GM18507 (cell line): ENCODE results near the gene UCP3.

ENCODE experiments used
- DNase-seq: peaks from one replicate; pipeline ENCODE4 v3.0.0; 2011; ENCODE audit warnings: low read depth; ENCODE audit not compliant: insufficient read length; ENCODE audit errors: extremely low spot score
- FAIRE-seq: peaks from 2 replicates; lab custom pipeline; 2011; peaks lifted over from hg19 to GRCh38; lab: Jason Lieb, UNC

UCP3 gene

DNA sequence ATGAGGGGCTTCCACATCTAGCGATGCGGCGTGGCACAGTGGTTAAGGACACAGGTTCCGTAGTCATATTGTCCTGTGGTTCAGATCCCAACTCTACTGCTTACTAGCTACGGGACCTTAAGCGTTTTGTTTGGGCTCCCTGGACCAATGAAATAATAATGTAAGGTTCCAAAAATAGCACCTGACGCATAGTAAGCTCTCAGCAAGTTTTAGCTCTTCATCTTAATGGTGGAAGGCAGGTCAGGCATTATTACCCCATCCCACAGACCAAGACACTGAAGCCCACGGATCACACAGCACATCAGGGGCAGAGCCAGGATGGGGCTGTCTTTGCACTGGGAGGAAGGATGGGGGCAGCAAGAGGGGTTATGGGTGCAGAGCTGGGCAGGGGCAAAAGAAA, 45.0 kb downstream of the UCP3 start:
- no peak for FAIRE-seq
- no peak for DNase-seq

DNA sequence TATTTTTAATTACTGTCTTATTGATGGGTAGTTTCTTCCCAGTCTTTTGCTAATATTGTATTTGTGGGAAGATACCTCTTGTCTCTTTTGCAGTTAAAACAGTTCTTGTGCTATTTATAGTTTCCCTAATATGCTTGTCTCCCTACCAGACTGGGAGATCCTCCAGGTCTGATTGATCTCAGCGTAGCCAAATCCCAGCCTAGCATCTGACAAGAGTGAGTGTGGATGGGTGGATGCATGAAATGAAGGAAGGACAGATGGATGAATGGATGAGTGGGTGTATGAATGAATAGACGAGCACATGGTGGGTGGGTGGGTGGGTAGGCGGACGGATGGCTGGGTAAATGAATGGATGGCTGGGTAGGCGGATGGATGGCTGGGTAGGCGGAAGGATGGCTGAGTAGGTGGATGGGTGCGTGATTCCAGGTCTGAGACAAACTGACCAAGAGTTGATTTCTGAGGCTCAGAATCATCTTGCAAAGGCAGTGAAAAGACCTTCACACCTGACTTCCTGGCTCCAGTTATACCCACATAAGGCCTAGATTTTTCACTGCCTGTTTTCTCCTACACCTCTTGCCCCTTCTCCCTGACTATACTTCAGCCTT, 46.7 kb downstream of the UCP3 start:
- FAIRE-seq, result no peak
- DNase-seq, result no peak

DNA sequence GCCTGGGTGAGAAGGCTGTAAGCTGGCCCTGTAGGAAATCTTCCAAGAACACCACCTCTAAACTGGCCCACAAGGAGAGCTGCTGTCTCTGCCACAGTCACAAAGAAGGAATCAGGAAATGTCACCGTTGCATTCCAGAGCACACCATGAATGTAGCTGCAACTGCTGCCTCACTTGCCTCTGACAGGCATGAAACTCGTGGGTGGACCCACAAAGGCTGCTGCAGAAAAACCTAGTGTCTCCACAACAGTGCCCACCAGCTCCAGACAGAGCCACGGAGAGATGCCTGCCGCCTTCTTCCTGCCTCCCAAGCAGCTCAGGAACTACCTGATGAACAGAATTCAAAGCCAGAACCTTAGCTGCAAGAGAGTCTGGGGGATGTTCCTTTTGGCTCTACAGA, 47.6 kb downstream of the UCP3 start:
- DNase-seq (no peak), FAIRE-seq (no peak)

DNA sequence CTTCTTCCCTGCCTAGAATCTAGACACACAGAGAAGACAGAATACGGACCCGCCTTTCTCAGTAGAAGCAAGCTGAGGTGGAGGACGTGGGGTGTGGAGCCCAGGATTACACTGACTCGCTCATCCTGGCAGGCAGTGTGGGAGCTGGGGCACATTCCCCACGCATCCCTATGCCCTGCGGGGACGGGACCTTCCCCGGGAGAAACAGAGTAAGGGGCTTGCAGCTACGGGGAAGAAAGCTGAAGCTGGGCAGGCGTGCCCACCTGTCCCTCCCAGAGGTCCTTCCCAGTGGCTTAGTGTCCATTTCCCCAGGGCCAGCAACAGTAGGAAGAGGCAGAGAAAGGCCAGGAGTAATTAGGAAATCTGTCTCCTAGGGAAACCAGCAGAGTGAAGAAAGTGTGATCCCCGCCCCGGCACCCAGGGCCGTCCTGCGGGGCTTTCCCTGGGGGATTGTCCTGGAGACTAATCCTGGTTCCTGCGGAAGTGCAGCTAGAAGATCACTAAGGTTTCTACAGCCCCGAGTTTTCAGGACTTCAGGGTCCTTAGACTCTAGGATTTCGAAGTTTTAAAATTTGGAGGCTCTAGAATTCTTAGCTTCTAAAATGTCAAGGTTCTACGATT, 50.3 kb downstream of the UCP3 start:
- FAIRE-seq (no peak), DNase-seq (no peak)

DNA sequence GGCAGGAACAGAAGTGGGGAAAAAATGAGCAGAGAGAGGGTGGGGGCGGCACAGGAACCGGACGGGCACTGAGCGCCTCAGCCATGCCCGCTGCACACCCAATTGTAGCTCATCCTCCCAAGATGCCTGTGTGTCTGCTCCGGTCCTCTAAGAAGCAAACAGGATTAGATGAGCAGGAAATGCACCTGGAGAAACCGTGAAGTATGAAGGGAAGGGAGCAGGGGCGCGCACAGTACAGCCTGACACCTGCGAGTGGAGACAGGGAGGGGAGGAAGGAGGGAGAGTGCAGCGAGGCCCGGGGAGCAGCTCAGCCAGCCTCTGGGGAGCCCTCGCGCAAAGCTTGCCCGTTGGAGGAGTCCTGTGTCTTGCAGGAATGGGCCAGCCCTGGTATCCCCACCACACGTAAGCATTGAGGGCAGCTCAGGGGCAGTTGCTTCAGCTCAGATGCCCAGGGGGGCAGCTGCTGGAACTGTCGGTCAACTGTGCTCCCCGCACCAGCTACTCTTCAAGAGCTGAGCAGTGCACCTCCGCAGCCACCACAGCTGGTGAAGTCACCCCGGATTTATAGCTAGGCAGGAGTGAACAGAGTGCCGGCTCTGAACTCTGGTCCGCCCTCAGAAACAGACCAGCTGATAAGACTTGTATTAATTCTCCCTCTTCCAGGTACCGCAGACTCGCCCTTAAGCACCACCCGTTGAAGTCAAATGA, 51.1 kb downstream of the UCP3 start:
- DNase-seq (no peak), FAIRE-seq (no peak)

DNA sequence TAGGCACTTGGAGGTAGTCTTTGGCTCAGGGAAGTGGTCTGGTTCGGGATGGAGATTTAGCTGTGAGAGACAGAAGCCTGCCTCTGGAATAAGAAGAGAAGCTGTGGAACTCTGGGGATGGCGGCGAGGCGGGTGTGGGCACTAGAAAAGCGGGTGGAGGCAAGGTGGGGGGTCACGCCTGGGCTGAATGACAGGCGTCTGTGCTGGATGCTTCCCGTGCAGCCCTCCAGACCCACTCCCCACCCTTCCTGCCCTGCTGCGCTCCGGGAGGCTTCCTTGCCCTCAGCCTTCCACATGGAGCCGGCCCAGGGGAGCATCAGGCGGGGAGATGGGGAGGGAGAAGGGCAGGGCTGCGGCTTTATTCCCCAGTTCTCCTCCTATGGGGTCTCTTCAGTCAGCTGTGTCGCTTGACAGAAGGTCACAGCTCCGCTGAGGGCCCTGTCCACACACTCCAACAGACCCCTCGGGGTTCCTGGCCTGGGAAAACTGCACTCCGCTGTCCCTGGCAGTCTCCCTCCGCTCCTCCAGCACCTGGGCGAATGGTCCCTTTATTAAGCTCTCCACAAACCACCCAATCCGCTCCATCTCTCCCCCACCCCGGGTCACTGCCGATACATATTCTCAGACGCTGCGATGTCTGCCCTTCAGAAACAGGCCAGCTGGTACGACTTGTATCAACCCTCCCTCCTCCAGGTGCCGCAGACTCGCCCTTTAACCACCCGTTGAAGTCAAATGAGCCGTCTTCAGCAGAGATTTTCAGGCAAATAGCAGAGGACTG, 51.8 kb downstream of the UCP3 start:
- FAIRE-seq, result no peak
- DNase-seq, result no peak

DNA sequence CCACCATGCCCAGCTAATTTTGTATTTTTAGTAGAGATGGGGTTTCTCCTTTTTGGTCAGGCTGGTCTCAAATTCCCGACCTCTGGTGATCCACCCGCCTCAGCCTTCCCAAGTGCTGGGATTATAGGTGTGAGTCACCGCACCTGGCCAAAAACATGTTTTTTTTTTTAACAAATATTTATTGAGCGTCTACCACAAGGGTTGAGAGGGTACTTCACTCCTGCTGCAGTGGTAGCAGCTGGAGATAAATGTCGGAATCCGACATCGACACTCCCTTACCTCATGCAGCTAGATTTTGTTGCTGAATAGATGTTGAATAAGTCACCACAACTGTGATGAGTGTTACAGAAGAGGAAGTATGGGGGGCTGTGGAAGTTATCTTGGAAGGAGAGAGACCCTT, 57.1 kb downstream of the UCP3 start:
- DNase-seq (no peak), FAIRE-seq (no peak)

DNA sequence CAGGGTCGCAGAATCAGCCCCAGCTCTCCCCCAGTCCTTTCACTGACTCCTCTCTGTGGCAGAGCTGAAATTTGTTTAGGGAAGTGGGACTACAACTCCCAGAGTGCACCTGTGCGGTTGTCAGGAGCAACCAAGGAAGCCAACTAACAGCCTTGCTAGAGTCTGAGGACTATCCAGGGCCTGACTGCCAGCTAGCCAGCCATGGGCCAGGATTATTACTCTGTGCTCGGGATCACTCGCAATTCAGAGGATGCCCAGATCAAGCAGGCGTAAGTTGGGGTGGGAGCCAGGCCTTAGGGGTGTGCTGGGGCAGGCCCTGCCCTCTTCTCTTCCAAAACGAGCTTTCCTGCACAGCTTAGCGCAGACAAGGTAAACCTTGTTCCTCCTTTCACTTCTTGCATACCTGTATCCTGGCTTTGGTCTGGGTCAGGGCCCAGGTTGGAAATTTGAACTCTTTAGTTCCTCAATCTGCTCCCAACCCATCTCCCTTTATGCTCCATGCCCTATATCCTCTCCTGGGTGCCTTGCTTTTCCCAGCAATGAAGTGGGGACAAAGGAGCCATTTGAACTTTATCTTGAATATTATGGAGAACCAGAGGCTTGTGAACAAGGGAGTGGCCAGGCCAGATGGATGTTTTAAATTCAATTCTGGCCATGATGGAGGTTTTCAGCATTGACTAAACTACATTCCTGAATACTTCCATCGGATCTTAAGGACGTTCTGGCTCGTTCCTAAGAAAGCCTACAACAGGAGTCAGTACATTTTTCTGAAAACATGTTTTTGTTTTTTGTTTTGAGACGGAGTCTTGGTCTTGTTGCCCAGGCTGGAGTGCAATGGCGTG, 57.8 kb downstream of the UCP3 start, which contains the start of gene DNAJB13:
Gene DNAJB13, plus strand, starts transcription at position 158 of the 842 bp plus-strand sequence. Its CDS starts 44 bp downstream, at position 202.
- peak; percentile 77 for DNase-seq
- peak; percentile 78 for FAIRE-seq
